ENCODE measurements around the gene RPL13. TPM values are rescaled to one million over a fixed set of nuclear protein-coding genes. Genes with fewer than 3 reads are reported as not detected.

RPL13 gene
- total and polyA plus RNA-seq, 2 of the 8 experiments (the other 6 are each of a cell fraction or from before 2014, with no cell fraction given) = 2,162 to 7,384 TPM

- no peak overlapping the region for H2BK120ac ChIP-seq (replicated peaks; ENCODE audit: low read depth, low read length)
- H3K18ac ChIP-seq (ENCODE audit: extremely low read depth, low read length) = no peak overlapping the region
- 93% methylated on average over 21 of the region's 21 CpGs; no CpG with 5 or more reads in 1 of the 2 experiments for WGBS, 2 experiments (ENCODE audit: extremely low coverage in 1 of 2, insufficient coverage in 1 of 2, insufficient read length in 1 of 2, insufficient replicate concordance in 2 of 2, low coverage in 1 of 2, low lambda C conversion rate in 2 of 2, missing lambda C conversion rate in 1 of 2)
- H3K4me3 ChIP-seq (ENCODE audit: extremely low read depth in 1 of 4, insufficient read depth in 2 of 4, low read depth in 3 of 4, low read length in 4 of 4) = no peak overlapping the region
- H2AK5ac ChIP-seq (ENCODE audit: low read depth, low read length) = no peak overlapping the region
- no peaks in the 10 kb centered on the region for H3K9me3 ChIP-seq (ENCODE audit: insufficient read depth in 2 of 2, low read depth in 1 of 2, low read length in 1 of 2)
- no peak overlapping the region for H2BK15ac ChIP-seq (ENCODE audit: low read length)
- ChIA-PET POLR2A (ENCODE audit: partially characterized antibody) (interaction anchor here (0.7 to 7.2 kb wide), 4 partner anchors 9 to 23 kb away, joined by 3 to 47 read pairs (median 4); no protein-coding TSS in a partner anchor), CTCF (ENCODE audit: partially characterized antibody) (interaction anchor here (1.0 to 2.0 kb wide), 3 partner anchors 12 to 16 kb away, joined by 4 to 7 read pairs (median 5); no protein-coding TSS in a partner anchor)
- peaks cover 8 to 32% (median 23%) of the 10 kb centered on the region in 4 experiments for H3K36me3 ChIP-seq (ENCODE audit: control insufficient read depth in 2 of 4, insufficient read depth in 4 of 4, low read length in 3 of 4)
- H3K4me1 ChIP-seq (replicated peaks in 1 of 4; ENCODE audit: control insufficient read depth in 3 of 4, insufficient read depth in 4 of 4, low read length in 3 of 4) = no peaks in the 10 kb centered on the region
- no peak overlapping the region for H3K14ac ChIP-seq (ENCODE audit: insufficient read length)
- peaks cover 2 to 11% of the 10 kb centered on the region in 2 experiments for H4K20me1 ChIP-seq (replicated peaks in 1 of 2; ENCODE audit: control insufficient read depth in 1 of 2, insufficient read depth in 2 of 2, low read length in 2 of 2)
- no peak overlapping the region for H2BK20ac ChIP-seq (ENCODE audit: low read length)
- H3K9ac ChIP-seq (replicated peaks in 1 of 4; ENCODE audit: extremely low read depth in 1 of 4, low read depth in 3 of 4, low read length in 3 of 4) = no peak overlapping the region
- DNase-seq (ENCODE audit: low read depth in 1 of 2, low spot score in 2 of 2) (no peak), FAIRE-seq (no peak)
- no peak overlapping the region for H2BK12ac ChIP-seq (ENCODE audit: low read depth, low read length)
- no peak overlapping the region for H4K91ac ChIP-seq (replicated peaks; ENCODE audit: insufficient read length, low read length)
- peaks cover 4% of the 10 kb centered on the region; the same call in 1 of the 2 replicates for H3K79me1 ChIP-seq (ENCODE audit: low read depth, low read length)
- no peaks in the 10 kb centered on the region for H3K27me3 ChIP-seq (replicated peaks in 1 of 4; ENCODE audit: control insufficient read depth in 3 of 4, extremely low read depth in 1 of 4, insufficient read depth in 3 of 4, low read length in 3 of 4)
- no peak overlapping the region for H4K8ac ChIP-seq (ENCODE audit: extremely low read depth, insufficient read depth, low read length)
- H3K27ac ChIP-seq (ENCODE audit: low read depth, low read length) = no peak overlapping the region
- H3K4ac ChIP-seq (replicated peaks; ENCODE audit: insufficient read length, low read depth, low read length) = no peak overlapping the region
- H3K79me2 ChIP-seq (ENCODE audit: control insufficient read depth in 1 of 2, insufficient read depth in 2 of 2, low read length in 2 of 2) = no peaks in the 10 kb centered on the region
- no peaks in the 10 kb centered on the region for H3K23me2 ChIP-seq (ENCODE audit: low read depth, low read length)
- no peak overlapping the region for H3K23ac ChIP-seq (ENCODE audit: insufficient read length)
- H2BK5ac ChIP-seq (ENCODE audit: low read depth, low read length) = no peak overlapping the region; the same call in 1 of the 2 replicates
- H3K4me2 ChIP-seq (ENCODE audit: insufficient read depth in 1 of 2, low read depth in 2 of 2, low read length in 2 of 2) = no peak overlapping the region
- no peak overlapping the region for H4K5ac ChIP-seq (ENCODE audit: insufficient read length, low read depth, low read length)
- H3K56ac ChIP-seq (replicated peaks; ENCODE audit: insufficient read length, low read depth, low read length) = no peak overlapping the region
- H2AFZ ChIP-seq (ENCODE audit: low read length) = no peak overlapping the region
- TF ChIP-seq POLR2AphosphoS5 (IDR thresholded peaks at IDR 0.05; ENCODE audit: low read depth, low read length) (no peak), RNF2 (IDR thresholded peaks at IDR 0.05; ENCODE audit: borderline replicate concordance, low read depth, low read length, missing control alignments, poor library complexity, severe bottlenecking) (no peak), SAP30 (IDR thresholded peaks at IDR 0.05; ENCODE audit: insufficient read depth, insufficient replicate concordance, low read length) (no peak), USF2 (IDR thresholded peaks at IDR 0.05; ENCODE audit: low read length) (no peak), ATF3 (IDR thresholded peaks at IDR 0.05; ENCODE audit: insufficient read depth, low read depth, low read length) (no peak), TEAD4 (IDR thresholded peaks at IDR 0.05; ENCODE audit: low read depth, low read length) (no peak), EP300 (IDR thresholded peaks at IDR 0.05; ENCODE audit: borderline replicate concordance in 1 of 2, low read depth in 2 of 2, low read length in 2 of 2) (no peak), KDM4A (IDR thresholded peaks at IDR 0.05; ENCODE audit: low read depth, low read length, severe bottlenecking) (no peak), TAF7 (optimal IDR thresholded peaks at IDR 0.05; ENCODE audit: borderline replicate concordance, low read depth, low read length) (no peak), NRF1 (IDR thresholded peaks at IDR 0.05; ENCODE audit: low read depth, low read length) (no peak), CREB1 (IDR thresholded peaks at IDR 0.05) (no peak), SP1 (IDR thresholded peaks at IDR 0.05; ENCODE audit: low read depth, low read length) (no peak)
These were observed 18.7 kb upstream of the RPL13 start for GRCh38 chr16:89541792-89542191.

All from H1 (cell line).